ENCODE data around the gene TCEAL5. TPM values are rescaled to one million over a fixed set of nuclear protein-coding genes. Genes with fewer than 3 reads are reported as not detected.
A peak's percentile ranks its signal among the peaks of the same experiment; 100 is the strongest.

TCEAL5 gene
- polyA plus RNA-seq, 1 donor from 2014 or later = 2.4 TPM

- H3K4me2 ChIP-seq (ENCODE audit: low read length) = no peak overlapping the region
- H3K27ac ChIP-seq (ENCODE audit: low read length) = no peak overlapping the region
- no peak overlapping the region for H3K4me3 ChIP-seq (ENCODE audit: low read length)
- H3K36me3 ChIP-seq (ENCODE audit: insufficient read depth, low read length) = no peaks in the 10 kb centered on the region
- H3K9me3 ChIP-seq (ENCODE audit: low read length) = no peaks in the 10 kb centered on the region
- no peaks in the 10 kb centered on the region for H3F3A ChIP-seq (ENCODE audit: insufficient read depth, low read length, poor library complexity, severe bottlenecking)
- H4K20me1 ChIP-seq (ENCODE audit: insufficient read depth) = no peaks in the 10 kb centered on the region
- TF ChIP-seq TAF1 (IDR thresholded peaks at IDR 0.05; ENCODE audit: low read depth) = no peak
- no peak for TF ChIP-seq RAD21 (conservative IDR thresholded peaks at IDR 0.05)
- TF ChIP-seq EZH2 (IDR thresholded peaks at IDR 0.05; ENCODE audit: borderline replicate concordance, insufficient read depth, low read length, poor library complexity, severe bottlenecking) = no peak
- TF ChIP-seq MXI1 (conservative IDR thresholded peaks at IDR 0.05; ENCODE audit: poor library complexity, severe bottlenecking) = no peak
- TF ChIP-seq EP300 (conservative IDR thresholded peaks at IDR 0.05; ENCODE audit: poor library complexity, severe bottlenecking) = no peak
- TF ChIP-seq, protein P1, sequence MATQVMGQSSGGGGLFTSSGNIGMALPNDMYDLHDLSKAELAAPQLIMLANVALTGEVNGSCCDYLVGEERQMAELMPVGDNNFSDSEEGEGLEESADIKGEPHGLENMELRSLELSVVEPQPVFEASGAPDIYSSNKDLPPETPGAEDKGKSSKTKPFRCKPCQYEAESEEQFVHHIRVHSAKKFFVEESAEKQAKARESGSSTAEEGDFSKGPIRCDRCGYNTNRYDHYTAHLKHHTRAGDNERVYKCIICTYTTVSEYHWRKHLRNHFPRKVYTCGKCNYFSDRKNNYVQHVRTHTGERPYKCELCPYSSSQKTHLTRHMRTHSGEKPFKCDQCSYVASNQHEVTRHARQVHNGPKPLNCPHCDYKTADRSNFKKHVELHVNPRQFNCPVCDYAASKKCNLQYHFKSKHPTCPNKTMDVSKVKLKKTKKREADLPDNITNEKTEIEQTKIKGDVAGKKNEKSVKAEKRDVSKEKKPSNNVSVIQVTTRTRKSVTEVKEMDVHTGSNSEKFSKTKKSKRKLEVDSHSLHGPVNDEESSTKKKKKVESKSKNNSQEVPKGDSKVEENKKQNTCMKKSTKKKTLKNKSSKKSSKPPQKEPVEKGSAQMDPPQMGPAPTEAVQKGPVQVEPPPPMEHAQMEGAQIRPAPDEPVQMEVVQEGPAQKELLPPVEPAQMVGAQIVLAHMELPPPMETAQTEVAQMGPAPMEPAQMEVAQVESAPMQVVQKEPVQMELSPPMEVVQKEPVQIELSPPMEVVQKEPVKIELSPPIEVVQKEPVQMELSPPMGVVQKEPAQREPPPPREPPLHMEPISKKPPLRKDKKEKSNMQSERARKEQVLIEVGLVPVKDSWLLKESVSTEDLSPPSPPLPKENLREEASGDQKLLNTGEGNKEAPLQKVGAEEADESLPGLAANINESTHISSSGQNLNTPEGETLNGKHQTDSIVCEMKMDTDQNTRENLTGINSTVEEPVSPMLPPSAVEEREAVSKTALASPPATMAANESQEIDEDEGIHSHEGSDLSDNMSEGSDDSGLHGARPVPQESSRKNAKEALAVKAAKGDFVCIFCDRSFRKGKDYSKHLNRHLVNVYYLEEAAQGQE (IDR thresholded peaks at IDR 0.05; ENCODE audit: borderline replicate concordance) = no peak
- no peak for TF ChIP-seq POLR2AphosphoS5 (IDR thresholded peaks at IDR 0.05)
- TF ChIP-seq, protein P2, sequence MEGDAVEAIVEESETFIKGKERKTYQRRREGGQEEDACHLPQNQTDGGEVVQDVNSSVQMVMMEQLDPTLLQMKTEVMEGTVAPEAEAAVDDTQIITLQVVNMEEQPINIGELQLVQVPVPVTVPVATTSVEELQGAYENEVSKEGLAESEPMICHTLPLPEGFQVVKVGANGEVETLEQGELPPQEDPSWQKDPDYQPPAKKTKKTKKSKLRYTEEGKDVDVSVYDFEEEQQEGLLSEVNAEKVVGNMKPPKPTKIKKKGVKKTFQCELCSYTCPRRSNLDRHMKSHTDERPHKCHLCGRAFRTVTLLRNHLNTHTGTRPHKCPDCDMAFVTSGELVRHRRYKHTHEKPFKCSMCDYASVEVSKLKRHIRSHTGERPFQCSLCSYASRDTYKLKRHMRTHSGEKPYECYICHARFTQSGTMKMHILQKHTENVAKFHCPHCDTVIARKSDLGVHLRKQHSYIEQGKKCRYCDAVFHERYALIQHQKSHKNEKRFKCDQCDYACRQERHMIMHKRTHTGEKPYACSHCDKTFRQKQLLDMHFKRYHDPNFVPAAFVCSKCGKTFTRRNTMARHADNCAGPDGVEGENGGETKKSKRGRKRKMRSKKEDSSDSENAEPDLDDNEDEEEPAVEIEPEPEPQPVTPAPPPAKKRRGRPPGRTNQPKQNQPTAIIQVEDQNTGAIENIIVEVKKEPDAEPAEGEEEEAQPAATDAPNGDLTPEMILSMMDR (IDR thresholded peaks at IDR 0.05; ENCODE audit: poor library complexity, severe bottlenecking) = no peak
- TF ChIP-seq SMC3 (conservative IDR thresholded peaks at IDR 0.05; ENCODE audit: poor library complexity) = no peak
- H3K27me3 ChIP-seq (ENCODE audit: insufficient read depth, low read depth, low read length) = no peaks in the 10 kb centered on the region
- no peak overlapping the region for H2AFZ ChIP-seq (ENCODE audit: low read depth, low read length)
- no peaks in the 10 kb centered on the region for H3K79me2 ChIP-seq (replicated peaks; ENCODE audit: insufficient read depth, low read length)
- H3K9me2 ChIP-seq (ENCODE audit: insufficient read depth, low read length) = no peaks in the 10 kb centered on the region
- no peak overlapping the region for H3K9ac ChIP-seq (ENCODE audit: low read length)
Observed at GRCh38 chrX:103279624-103280023, 3.1 kb upstream of the TCEAL5 start.

DNA sequence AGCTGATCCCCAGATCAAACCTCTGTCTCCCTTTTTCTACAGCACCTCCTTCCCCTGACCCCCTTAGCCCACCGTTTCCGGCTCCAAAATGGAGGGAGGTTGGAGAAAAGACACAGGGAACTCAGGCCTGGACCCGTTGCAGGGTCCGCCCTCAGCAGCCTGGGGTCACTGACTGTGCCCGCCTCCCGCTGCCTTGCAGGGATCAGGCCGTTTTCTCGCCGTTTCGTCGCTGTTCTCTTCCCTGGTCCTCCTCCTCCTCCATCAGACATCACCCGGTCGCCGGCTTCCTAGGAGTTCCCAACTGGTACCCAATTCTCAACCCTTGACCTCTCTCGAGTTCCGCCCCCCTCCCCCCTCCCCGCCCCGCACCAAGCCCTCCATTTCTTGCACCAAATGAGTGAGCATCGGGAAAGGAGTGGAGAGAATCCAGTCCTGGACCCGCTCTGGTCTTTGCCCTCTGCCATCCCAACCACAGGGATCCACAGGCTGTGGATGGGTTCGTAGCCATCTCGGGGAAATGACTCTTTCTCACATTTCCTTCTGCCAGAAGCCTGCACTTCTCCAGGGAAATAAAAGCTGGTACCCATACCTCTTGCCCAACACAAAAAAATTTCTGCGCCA lies 493 bp downstream of the TCEAL5 start:
- H3K4me3 ChIP-seq (ENCODE audit: low read length) = peak overlapping the region; percentile 42
- H3K27ac ChIP-seq (ENCODE audit: low read length) = no peak overlapping the region
- H4K20me1 ChIP-seq (ENCODE audit: insufficient read depth) = no peaks in the 10 kb centered on the region
- TF ChIP-seq EP300 (conservative IDR thresholded peaks at IDR 0.05; ENCODE audit: poor library complexity, severe bottlenecking) = no peak
- TF ChIP-seq, protein P2 (IDR thresholded peaks at IDR 0.05; ENCODE audit: poor library complexity, severe bottlenecking) = no peak
- no peaks in the 10 kb centered on the region for H3K36me3 ChIP-seq (ENCODE audit: insufficient read depth, low read length)
- no peaks in the 10 kb centered on the region for H3K9me2 ChIP-seq (ENCODE audit: insufficient read depth, low read length)
- no peaks in the 10 kb centered on the region for H3F3A ChIP-seq (ENCODE audit: insufficient read depth, low read length, poor library complexity, severe bottlenecking)
- no peaks in the 10 kb centered on the region for H3K27me3 ChIP-seq (ENCODE audit: insufficient read depth, low read depth, low read length)
- H2AFZ ChIP-seq (ENCODE audit: low read depth, low read length) = no peak overlapping the region
- no peak overlapping the region for H3K4me2 ChIP-seq (ENCODE audit: low read length)
- peak overlapping the region; percentile 16 for H3K9ac ChIP-seq (ENCODE audit: low read length)
- no peaks in the 10 kb centered on the region for H3K9me3 ChIP-seq (ENCODE audit: low read length)
- H3K79me2 ChIP-seq (replicated peaks; ENCODE audit: insufficient read depth, low read length) = no peaks in the 10 kb centered on the region

Measured in neural cell (in vitro differentiated cells).